Esophagus squamous epithelium (tissue), 4 donors: ENCODE measurements around the gene PTK6.

Experiments used
- POLR2A ChIP-seq, 4 donors: fragments of 450-650 bp; IDR thresholded peaks; one replicate each; pipeline ENCODE4 v1.6.1; 2017; ENCODE audit warnings: antibody characterized with exemption in 4 of 4, mild to moderate bottlenecking in 4 of 4, moderate library complexity in 3 of 4
- TF ChIP-seq, protein P1 (sequence below), 6 experiments: fragments of 450-650 bp in 4 of 6; fragments of 200-600 bp in 2 of 6; sonication (generic) in 2 of 6; IDR thresholded peaks; one replicate each; pipeline ENCODE4 v1.5.1; 2016 to 2019; ENCODE audit warnings: antibody characterized with exemption in 6 of 6, mild to moderate bottlenecking in 4 of 6, moderate library complexity in 4 of 6

DNA sequence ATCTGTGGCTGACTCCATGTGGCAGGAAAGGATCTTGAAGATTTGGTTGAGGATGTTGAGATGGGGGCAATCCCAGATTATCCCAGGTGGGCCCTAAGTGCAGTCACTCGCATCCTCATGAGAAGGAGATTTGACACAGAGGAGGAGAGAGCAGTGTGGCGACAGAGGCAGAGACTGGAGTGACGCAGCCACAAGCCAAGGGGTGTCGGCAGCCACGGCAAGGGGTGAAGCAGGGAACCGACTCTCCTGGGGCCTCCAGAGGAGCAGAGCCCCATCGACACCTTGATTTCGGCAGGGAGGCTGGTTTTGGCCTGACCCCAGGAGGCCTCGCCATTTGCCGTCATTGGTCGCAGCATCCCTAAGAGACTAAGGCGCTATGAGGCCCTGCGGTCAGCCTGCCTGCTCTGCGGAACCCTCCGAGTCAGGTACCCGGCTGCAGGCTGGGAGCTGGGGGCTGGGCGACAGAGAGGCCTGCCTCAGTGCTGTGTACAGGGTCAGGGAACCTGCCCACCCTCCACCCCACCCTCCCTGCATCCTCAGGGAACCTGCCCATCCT lies 50.8 kb downstream of the PTK6 start:
- TF ChIP-seq, protein P1, sequence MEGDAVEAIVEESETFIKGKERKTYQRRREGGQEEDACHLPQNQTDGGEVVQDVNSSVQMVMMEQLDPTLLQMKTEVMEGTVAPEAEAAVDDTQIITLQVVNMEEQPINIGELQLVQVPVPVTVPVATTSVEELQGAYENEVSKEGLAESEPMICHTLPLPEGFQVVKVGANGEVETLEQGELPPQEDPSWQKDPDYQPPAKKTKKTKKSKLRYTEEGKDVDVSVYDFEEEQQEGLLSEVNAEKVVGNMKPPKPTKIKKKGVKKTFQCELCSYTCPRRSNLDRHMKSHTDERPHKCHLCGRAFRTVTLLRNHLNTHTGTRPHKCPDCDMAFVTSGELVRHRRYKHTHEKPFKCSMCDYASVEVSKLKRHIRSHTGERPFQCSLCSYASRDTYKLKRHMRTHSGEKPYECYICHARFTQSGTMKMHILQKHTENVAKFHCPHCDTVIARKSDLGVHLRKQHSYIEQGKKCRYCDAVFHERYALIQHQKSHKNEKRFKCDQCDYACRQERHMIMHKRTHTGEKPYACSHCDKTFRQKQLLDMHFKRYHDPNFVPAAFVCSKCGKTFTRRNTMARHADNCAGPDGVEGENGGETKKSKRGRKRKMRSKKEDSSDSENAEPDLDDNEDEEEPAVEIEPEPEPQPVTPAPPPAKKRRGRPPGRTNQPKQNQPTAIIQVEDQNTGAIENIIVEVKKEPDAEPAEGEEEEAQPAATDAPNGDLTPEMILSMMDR (IDR thresholded peaks at IDR 0.05) = no peak
- TF ChIP-seq POLR2A (IDR thresholded peaks at IDR 0.05) = no peak
